H1 (cell line): ENCODE results near the gene RPL39L. TPM values are rescaled to one million over a fixed set of nuclear protein-coding genes. Genes with fewer than 3 reads are reported as not detected.
"Not testable (repeated sequence)": the region's sequence is repeated elsewhere in the genome, so short reads cannot be mapped to it uniquely, and the experiment has no call there.

Experiments used
- CTCF ChIA-PET: fragments of 300-600 bp; sonication (Branson Sonifier 250); formaldehyde crosslinking; loops from one replicate; lab custom pipeline; 2021; ENCODE audit not compliant: partially characterized antibody; lab: Charles Lee
- POLR2A ChIA-PET: fragments of 300-600 bp; sonication (Branson Sonifier 250); formaldehyde crosslinking; loops from one replicate; lab custom pipeline; 2021; ENCODE audit warnings: inconsistent platforms; ENCODE audit not compliant: partially characterized antibody; lab: Charles Lee
- DNase-seq, 2 experiments: peaks; one replicate each; pipeline versions ENCODE4 v3.0.0 to v3.0.0-alpha.2; 2010 to 2022; ENCODE audit warnings: low spot score in 2 of 2, low read depth in 1 of 2, mixed read lengths in 1 of 2
- FAIRE-seq: peaks from 2 replicates; lab custom pipeline; 2011; peaks lifted over from hg19 to GRCh38; lab: Jason Lieb, UNC
- H2AFZ ChIP-seq: 2 replicates; pipeline ENCODE4 v1.8.1; 2012; ENCODE audit warnings: low read length, inconsistent platforms
- H2AK5ac ChIP-seq: 2 replicates; pipeline ENCODE4 v1.6.1; 2013; ENCODE audit warnings: low read depth, low read length
- H2BK120ac ChIP-seq: replicated peaks from 2 replicates; pipeline ENCODE3; 2013; ENCODE audit warnings: low read depth, low read length, inconsistent platforms
- H2BK12ac ChIP-seq: 2 replicates; pipeline ENCODE4 v1.6.1; 2013; ENCODE audit warnings: low read depth, low read length
- H2BK15ac ChIP-seq: 2 replicates; pipeline ENCODE4 v1.6.1; 2013; ENCODE audit warnings: low read length
- H2BK20ac ChIP-seq: 2 replicates; pipeline ENCODE4 v1.6.1; 2013; ENCODE audit warnings: low read length
- H2BK5ac ChIP-seq: 2 replicates; pipeline ENCODE4 v1.6.1; 2013; ENCODE audit warnings: low read depth, low read length
- H3K14ac ChIP-seq: 2 replicates; pipeline ENCODE4 v1.6.1; 2013; ENCODE audit warnings: inconsistent platforms; ENCODE audit not compliant: insufficient read length
- H3K18ac ChIP-seq: 2 replicates; pipeline ENCODE4 v1.6.1; 2013; ENCODE audit warnings: low read length; ENCODE audit errors: extremely low read depth
- H3K23ac ChIP-seq: 2 replicates; pipeline ENCODE4 v1.6.1; 2013; ENCODE audit warnings: inconsistent platforms; ENCODE audit not compliant: insufficient read length
- H3K23me2 ChIP-seq: 2 replicates; pipeline ENCODE4 v1.6.1; 2013; ENCODE audit warnings: low read depth, low read length
- H3K27ac ChIP-seq: 2 replicates; pipeline ENCODE4 v1.6.1; 2011; ENCODE audit warnings: low read depth, low read length, inconsistent platforms
- H3K27me3 ChIP-seq, 4 experiments: replicated peaks in 1 of 4; 1 replicate in 1 of 4; 2 replicates in 3 of 4; pipeline versions ENCODE4 v1.6.1 to v1.8.1; 2011 to 2013; ENCODE audit warnings: low read length in 3 of 4, mild to moderate bottlenecking in 3 of 4, inconsistent platforms in 2 of 4, mixed read lengths in 2 of 4, moderate library complexity in 1 of 4; ENCODE audit not compliant: control insufficient read depth in 3 of 4, insufficient read depth in 3 of 4; ENCODE audit errors: extremely low read depth in 1 of 4
- H3K36me3 ChIP-seq, 4 experiments: 2 replicates each; pipeline versions ENCODE4 v1.6.1 to v1.8.1; 2011 to 2013; ENCODE audit warnings: mild to moderate bottlenecking in 4 of 4, low read length in 3 of 4, moderate library complexity in 2 of 4, control low read depth in 1 of 4, inconsistent platforms in 1 of 4; ENCODE audit not compliant: insufficient read depth in 4 of 4, control insufficient read depth in 2 of 4
- H3K4ac ChIP-seq: replicated peaks from 2 replicates; pipeline ENCODE3; 2013; ENCODE audit warnings: low read length, low read depth, mixed read lengths, inconsistent platforms; ENCODE audit not compliant: insufficient read length
- H3K4me1 ChIP-seq, 4 experiments: replicated peaks in 1 of 4; 1 replicate in 1 of 4; 2 replicates in 3 of 4; pipeline versions ENCODE4 v1.6.1 to v1.8.1; 2011 to 2013; ENCODE audit warnings: low read length in 3 of 4, inconsistent platforms in 2 of 4, mixed read lengths in 1 of 4; ENCODE audit not compliant: insufficient read depth in 4 of 4, control insufficient read depth in 3 of 4
- H3K4me2 ChIP-seq, 2 experiments: 2 replicates each; pipeline versions ENCODE4 v1.6.1 to v1.8.1; 2011 to 2013; ENCODE audit warnings: low read depth in 2 of 2, low read length in 2 of 2, control low read depth in 1 of 2, inconsistent platforms in 1 of 2, mild to moderate bottlenecking in 1 of 2; ENCODE audit not compliant: insufficient read depth in 1 of 2
- H3K4me3 ChIP-seq, 4 experiments: fragments of 200-600, 300-600 bp in 1 of 4; sonication (generic), shearing (Covaris generic), sonication (Bioruptor Twin) in 1 of 4; 2 replicates each; pipeline versions ENCODE4 v1.5.1 to v1.8.1; 2011 to 2016; ENCODE audit warnings: low read length in 4 of 4, low read depth in 3 of 4, control low read depth in 2 of 4, inconsistent platforms in 2 of 4, mild to moderate bottlenecking in 2 of 4, mixed read lengths in 1 of 4, moderate library complexity in 1 of 4; ENCODE audit not compliant: insufficient read depth in 2 of 4; ENCODE audit errors: extremely low read depth in 1 of 4
- H3K56ac ChIP-seq: replicated peaks from 2 replicates; pipeline ENCODE3; 2013; ENCODE audit warnings: low read depth, mild to moderate bottlenecking, mixed read lengths, low read length, inconsistent platforms; ENCODE audit not compliant: insufficient read length
- H3K79me1 ChIP-seq: 2 replicates; pipeline ENCODE4 v1.6.1; 2013; ENCODE audit warnings: low read depth, low read length, control low read depth
- H3K79me2 ChIP-seq, 2 experiments: 2 replicates each; pipeline versions ENCODE4 v1.6.1 to v1.8.1; 2012 to 2013; ENCODE audit warnings: low read length in 2 of 2, mild to moderate bottlenecking in 2 of 2, inconsistent platforms in 1 of 2; ENCODE audit not compliant: insufficient read depth in 2 of 2, control insufficient read depth in 1 of 2
- H3K9ac ChIP-seq, 4 experiments: replicated peaks in 1 of 4; 1 replicate in 1 of 4; 2 replicates in 3 of 4; pipeline versions ENCODE4 v1.6.1 to v1.8.1; 2011 to 2013; ENCODE audit warnings: low read depth in 3 of 4, low read length in 3 of 4, control low read depth in 2 of 4, mild to moderate bottlenecking in 2 of 4, moderate library complexity in 2 of 4, inconsistent platforms in 1 of 4; ENCODE audit errors: extremely low read depth in 1 of 4
- H3K9me3 ChIP-seq, 2 experiments: 2 replicates each; pipeline versions ENCODE4 v1.6.1 to v1.8.1; 2012 to 2013; ENCODE audit warnings: mild to moderate bottlenecking in 2 of 2, moderate library complexity in 2 of 2, control low read depth in 1 of 2, inconsistent platforms in 1 of 2, low read depth in 1 of 2, low read length in 1 of 2, mixed read lengths in 1 of 2; ENCODE audit not compliant: insufficient read depth in 2 of 2
- H4K20me1 ChIP-seq, 2 experiments: replicated peaks in 1 of 2; 2 replicates each; pipeline versions ENCODE3 to v1.8.1; 2011 to 2013; ENCODE audit warnings: inconsistent platforms in 2 of 2, low read length in 2 of 2, mild to moderate bottlenecking in 1 of 2; ENCODE audit not compliant: insufficient read depth in 2 of 2, control insufficient read depth in 1 of 2
- H4K5ac ChIP-seq: 2 replicates; pipeline ENCODE4 v1.6.1; 2013; ENCODE audit warnings: low read length, low read depth, mixed read lengths, inconsistent platforms; ENCODE audit not compliant: insufficient read length
- H4K8ac ChIP-seq: 2 replicates; pipeline ENCODE4 v1.8.0; 2013; ENCODE audit warnings: mild to moderate bottlenecking, moderate library complexity, low read length, inconsistent platforms; ENCODE audit not compliant: insufficient read depth; ENCODE audit errors: extremely low read depth
- H4K91ac ChIP-seq: replicated peaks from 2 replicates; pipeline ENCODE3; 2013; ENCODE audit warnings: low read length, mixed read lengths, inconsistent platforms; ENCODE audit not compliant: insufficient read length
- POLR2AphosphoS5 ChIP-seq: IDR thresholded peaks from 2 replicates; pipeline ENCODE4 v1.6.1; 2011; ENCODE audit warnings: low read depth, low read length
- WGBS, 2 experiments: shearing (Covaris generic) in 1 of 2; methylation state at CpG; one replicate each; pipeline versions ENCODE4 v1.1.6 to v1.1.7; 2013 to 2015; ENCODE audit warnings: low lambda C conversion rate in 2 of 2, mixed read lengths in 2 of 2, inconsistent platforms in 1 of 2, low coverage in 1 of 2, missing lambda C conversion rate in 1 of 2; ENCODE audit not compliant: insufficient replicate concordance in 2 of 2, insufficient coverage in 1 of 2, insufficient read length in 1 of 2; ENCODE audit errors: extremely low coverage in 1 of 2, missing lambda C conversion rate in 1 of 2; 5-methylcytosine and 5-hydroxymethylcytosine counted together
- polyA plus RNA-seq, 7 experiments: library from polyadenylated mRNA; depleted of rRNA in 3 of 7; stranded (reverse) in 5 of 7; unstranded in 2 of 7; fragments of >200 nt in 5 of 7; fragments of 200-250 nt in 2 of 7; gene quantifications; 1 replicate in 5 of 7; 2 replicates in 1 of 7; 4 replicates in 1 of 7; pipeline versions ENCODE4 v1.2.1 to v1.2.3, GENCODE V29; 2011 to 2013; ENCODE audit warnings: missing spikeins in 2 of 7, mixed read lengths in 2 of 7
- total RNA-seq: library from RNA; stranded (reverse); fragmentation: NEBNext Ultra II Directional; extraction: Animal tissue kit (Norgen Biotek cat#: 25700); gene quantifications from 2 replicates; pipeline ENCODE4 v1.2.1, GENCODE V29; 2021

The RPL39L gene
- total and polyA plus RNA-seq, 2 of the 8 experiments (the other 6 are each of a cell fraction or from before 2014, with no cell fraction given), result 51.8 to 67.7 TPM

DNA sequence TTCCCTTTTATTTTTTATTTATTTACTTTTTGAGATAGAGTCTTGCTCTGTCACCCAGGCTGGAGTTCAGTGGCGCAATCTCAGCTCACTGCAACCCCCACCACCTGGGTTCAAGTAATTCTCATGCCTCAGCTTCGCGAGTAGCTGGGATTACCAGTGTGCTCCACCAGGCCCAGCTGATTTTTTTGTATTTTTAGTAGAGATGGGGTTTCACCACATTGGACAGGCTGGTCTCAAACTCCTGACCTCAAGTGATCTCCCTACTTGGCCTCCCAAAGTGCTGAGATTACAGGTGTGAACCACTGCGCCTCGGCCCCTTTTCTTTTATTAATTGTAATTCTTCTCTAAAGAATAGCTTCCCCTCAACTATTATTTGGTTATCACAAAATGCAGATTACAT is 31.6 kb upstream of the RPL39L start:
- not testable (repeated sequence) for H2BK12ac ChIP-seq, H2BK120ac ChIP-seq, H2BK5ac ChIP-seq, H2BK15ac ChIP-seq, H4K20me1 ChIP-seq, H2AFZ ChIP-seq, H3K4ac ChIP-seq, H4K8ac ChIP-seq, H3K4me3 ChIP-seq, H4K5ac ChIP-seq, FAIRE-seq, H2BK20ac ChIP-seq, H3K9ac ChIP-seq, H3K79me1 ChIP-seq, DNase-seq, H2AK5ac ChIP-seq, H3K27ac ChIP-seq, H3K27me3 ChIP-seq, H3K23me2 ChIP-seq, H3K14ac ChIP-seq, H3K56ac ChIP-seq, H3K23ac ChIP-seq, H3K4me1 ChIP-seq
- 88% methylated on average over 5 of the region's 5 CpGs; no CpG with 5 or more reads in 1 of the 2 experiments for WGBS, 2 experiments
- CTCF ChIA-PET, result interaction anchor here (0.9 kb wide), 1 partner anchor 58 kb away, joined by 3 read pairs; no protein-coding TSS in a partner anchor
- Histone ChIP-seq H3K79me2 (peaks cover 0 to 11% of the 10 kb centered on the region in 2 experiments; a peak in 1 of 4 replicates), H3K36me3 (peaks cover 0 to 46% (median 14%) of the 10 kb centered on the region in 4 experiments; a peak in 3 of 8 replicates)
- POLR2A ChIA-PET, result interaction anchor here (1.1 to 2.2 kb wide), 8 partner anchors 10 to 117 kb away, joined by 3 to 8 read pairs (median 4); partner anchors contain the start of gene RPL39L
- TF ChIP-seq POLR2AphosphoS5, result peak; percentile 85
- TF ChIP-seq, all 59 proteins: peak for 1; not testable (repeated sequence) for 58
- H4K91ac ChIP-seq, H3K18ac ChIP-seq, H3K4me2 ChIP-seq, H3K9me3 ChIP-seq: not testable (repeated sequence)
